HepG2 (cell line): ENCODE measurements around the gene LOXL3. TPM values are rescaled to one million over a fixed set of nuclear protein-coding genes. Genes with fewer than 3 reads are reported as not detected.

Source experiments
- BRF2 ChIP-seq: sonication (generic); formaldehyde crosslinking; IDR thresholded peaks from 2 replicates; pipeline ENCODE4 v1.8.1; 2022; ENCODE audit warnings: mild to moderate bottlenecking, missing genetic modification reagents
- CEBPG ChIP-seq: IDR thresholded peaks from 2 replicates; pipeline ENCODE4 v1.6.1; 2016
- GFI1 ChIP-seq: sonication (generic); formaldehyde crosslinking; IDR thresholded peaks from 2 replicates; pipeline ENCODE4 v1.5.0; 2020; ENCODE audit warnings: missing genetic modification reagents, mild to moderate bottlenecking, borderline replicate concordance
- GTF3A ChIP-seq: sonication (generic); formaldehyde crosslinking; conservative IDR thresholded peaks from 2 replicates; pipeline ENCODE4 v1.4.0; 2020; ENCODE audit warnings: mild to moderate bottlenecking, missing genetic modification reagents
- HOXA3 ChIP-seq: sonication (generic); formaldehyde crosslinking; IDR thresholded peaks from 2 replicates; pipeline ENCODE4 v1.5.0; 2020; ENCODE audit warnings: missing genetic modification reagents
- MAF1 ChIP-seq: sonication (generic); formaldehyde crosslinking; IDR thresholded peaks from 2 replicates; pipeline ENCODE4 v1.5.0; 2020; ENCODE audit warnings: missing genetic modification reagents, borderline replicate concordance
- MAFK ChIP-seq, 2 experiments: IDR thresholded peaks in 1 of 2; conservative IDR thresholded peaks in 1 of 2; 2 replicates each; pipeline ENCODE4 v1.6.1; 2011; ENCODE audit warnings: improper control_type of control experiment in 2 of 2, low read length in 2 of 2
- MAZ ChIP-seq, 2 experiments: sonication (generic) in 1 of 2; formaldehyde crosslinking in 1 of 2; IDR thresholded peaks; 2 replicates each; pipeline versions ENCODE4 v1.5.0 to v1.6.1; 2012 to 2020; ENCODE audit warnings: low read depth in 2 of 2, mild to moderate bottlenecking in 2 of 2, borderline replicate concordance in 1 of 2, improper control_type of control experiment in 1 of 2, low read length in 1 of 2, missing genetic modification reagents in 1 of 2, moderate library complexity in 1 of 2
- MED8 ChIP-seq: sonication (generic); formaldehyde crosslinking; IDR thresholded peaks from 2 replicates; pipeline ENCODE4 v1.8.1; 2023; ENCODE audit warnings: mild to moderate bottlenecking, missing genetic modification reagents; ENCODE audit not compliant: insufficient replicate concordance
- MTF2 ChIP-seq: sonication (generic); formaldehyde crosslinking; IDR thresholded peaks from 2 replicates; pipeline ENCODE4 v1.5.0; 2020; ENCODE audit warnings: missing genetic modification reagents, borderline replicate concordance
- ONECUT2 ChIP-seq: sonication (generic); formaldehyde crosslinking; IDR thresholded peaks from 2 replicates; pipeline ENCODE4 v1.4.0; 2020; ENCODE audit warnings: missing genetic modification reagents
- SMARCE1 ChIP-seq: fragments of 450-650 bp; IDR thresholded peaks from 2 replicates; pipeline ENCODE4 v1.6.1; 2017; ENCODE audit warnings: borderline replicate concordance
- SOX13 ChIP-seq, 3 experiments: fragments of 450-650 bp in 1 of 3; sonication (generic) in 1 of 3; formaldehyde crosslinking in 1 of 3; IDR thresholded peaks in 2 of 3; conservative IDR thresholded peaks in 1 of 3; 2 replicates each; pipeline versions ENCODE4 v1.5.0 to v1.6.1; 2016 to 2020; ENCODE audit warnings: antibody characterized with exemption in 1 of 3, mild to moderate bottlenecking in 1 of 3, missing compliant biosample characterization in 1 of 3, missing genetic modification reagents in 1 of 3, moderate library complexity in 1 of 3
- SP1 ChIP-seq, 2 experiments: fragments of 450-650 bp in 1 of 2; sonication (generic) in 1 of 2; formaldehyde crosslinking in 1 of 2; IDR thresholded peaks; 2 replicates each; pipeline versions ENCODE4 v1.4.0 to v1.6.1; 2016 to 2020; ENCODE audit warnings: missing genetic modification reagents in 1 of 2
- U2AF1 ChIP-seq: fragments of 200-400 bp; formaldehyde crosslinking; optimal IDR thresholded peaks from 2 replicates; pipeline ENCODE3; 2017; ENCODE audit warnings: mild to moderate bottlenecking, low read depth, low read length
- ZBTB1 ChIP-seq: sonication (generic); formaldehyde crosslinking; IDR thresholded peaks from 2 replicates; pipeline ENCODE4 v1.4.0; 2020; ENCODE audit warnings: missing genetic modification reagents, borderline replicate concordance
- ZC3H4 ChIP-seq: sonication (generic); formaldehyde crosslinking; IDR thresholded peaks from 2 replicates; pipeline ENCODE4 v1.4.0; 2020; ENCODE audit warnings: missing genetic modification reagents, borderline replicate concordance
- ZNF230 ChIP-seq: sonication (generic); formaldehyde crosslinking; IDR thresholded peaks from 2 replicates; pipeline ENCODE4 v1.4.0; 2020; ENCODE audit warnings: mild to moderate bottlenecking, missing genetic modification reagents
- ZNF777 ChIP-seq: sonication (generic); formaldehyde crosslinking; IDR thresholded peaks from 2 replicates; pipeline ENCODE4 v1.4.0; 2020; ENCODE audit warnings: missing genetic modification reagents
- polyA plus RNA-seq, 8 experiments: library from polyadenylated mRNA; depleted of rRNA in 3 of 8; stranded (reverse) in 7 of 8; unstranded in 1 of 8; fragments of >200 nt; fragmentation: Illumina TruSeq in 4 of 8; extraction: Trizol in 4 of 8; gene quantifications; 2 replicates each; pipeline versions ENCODE4 v1.2.1 to v1.2.3, GENCODE V29; 2011 to 2016; ENCODE audit warnings: low read depth in 4 of 8, missing spikeins in 1 of 8, mixed read lengths in 1 of 8; ENCODE audit not compliant: insufficient read depth in 1 of 8
- total RNA-seq, 5 experiments: library from RNA; depleted of rRNA; stranded (reverse); fragments of >200 nt; fragmentation: Illumina TruSeq; extraction: Trizol; gene quantifications; 2 replicates each; pipeline ENCODE4 v1.2.3, GENCODE V29; 2016; ENCODE audit warnings: low read depth in 1 of 5
- TF ChIP-seq, protein P1 (sequence below): sonication (generic); formaldehyde crosslinking; IDR thresholded peaks from 2 replicates; pipeline ENCODE4 v1.9.0; 2022; ENCODE audit warnings: missing genetic modification reagents, mild to moderate bottlenecking, borderline replicate concordance
- TF ChIP-seq, protein P2 (sequence below): sonication (generic); formaldehyde crosslinking; conservative IDR thresholded peaks from 2 replicates; pipeline ENCODE4 v1.4.0; 2020; ENCODE audit warnings: missing genetic modification reagents
- TF ChIP-seq, protein P3 (sequence below): sonication (generic); formaldehyde crosslinking; IDR thresholded peaks from 2 replicates; pipeline ENCODE4 v1.5.1; 2020; ENCODE audit warnings: missing genetic modification reagents, mild to moderate bottlenecking, borderline replicate concordance

The LOXL3 gene
- total and polyA plus RNA-seq, 2 of the 13 experiments (the other 11 are each of a cell fraction or from before 2014, with no cell fraction given) = 0.55 to 6.5 TPM

GRCh38 chr2:74512744-74513604 lies 40.8 kb downstream of the LOXL3 start (continued):
- TF ChIP-seq MAF1 (CRISPR knock-in tag) (no peak), SOX13 (IDR thresholded peaks at IDR 0.05) (no peak), SOX13 (CRISPR knock-in tag; conservative IDR thresholded peaks at IDR 0.05 in 1 of 2, IDR thresholded peaks at IDR 0.05 in 1 of 2) (no peak), MED8 (no peak), ONECUT2 (CRISPR knock-in tag) (no peak), ZC3H4 (CRISPR knock-in tag) (no peak), MAZ (IDR thresholded peaks at IDR 0.05; ENCODE audit: borderline replicate concordance, low read depth, low read length) (no peak), MAZ (CRISPR knock-in tag; IDR thresholded peaks at IDR 0.05; ENCODE audit: low read depth) (peak; percentile 48; the same call in 1 of the 2 replicates), MTF2 (0 out of 2 replicates have a peak, but pooled peaks have one; percentile 18), SP1 (IDR thresholded peaks at IDR 0.05) (no peak), SP1 (CRISPR knock-in tag; IDR thresholded peaks at IDR 0.05) (peak; percentile 10; the same call in 1 of the 2 replicates), BRF2 (no peak), SMARCE1 (no peak), CEBPG (CRISPR knock-in tag) (no peak), U2AF1 (no peak), GTF3A (CRISPR knock-in tag) (no peak), ZNF777 (CRISPR knock-in tag) (no peak), HOXA3 (CRISPR knock-in tag) (no peak; the same call in 1 of the 2 replicates), MAFK (conservative IDR thresholded peaks at IDR 0.05 in 1 of 2, IDR thresholded peaks at IDR 0.05 in 1 of 2; ENCODE audit: low read length in 2 of 2) (no peak), GFI1 (CRISPR knock-in tag) (no peak; the same call in 1 of the 2 replicates), ZBTB1 (no peak), ZNF230 (CRISPR knock-in tag) (no peak)
- TF ChIP-seq, protein P1, sequence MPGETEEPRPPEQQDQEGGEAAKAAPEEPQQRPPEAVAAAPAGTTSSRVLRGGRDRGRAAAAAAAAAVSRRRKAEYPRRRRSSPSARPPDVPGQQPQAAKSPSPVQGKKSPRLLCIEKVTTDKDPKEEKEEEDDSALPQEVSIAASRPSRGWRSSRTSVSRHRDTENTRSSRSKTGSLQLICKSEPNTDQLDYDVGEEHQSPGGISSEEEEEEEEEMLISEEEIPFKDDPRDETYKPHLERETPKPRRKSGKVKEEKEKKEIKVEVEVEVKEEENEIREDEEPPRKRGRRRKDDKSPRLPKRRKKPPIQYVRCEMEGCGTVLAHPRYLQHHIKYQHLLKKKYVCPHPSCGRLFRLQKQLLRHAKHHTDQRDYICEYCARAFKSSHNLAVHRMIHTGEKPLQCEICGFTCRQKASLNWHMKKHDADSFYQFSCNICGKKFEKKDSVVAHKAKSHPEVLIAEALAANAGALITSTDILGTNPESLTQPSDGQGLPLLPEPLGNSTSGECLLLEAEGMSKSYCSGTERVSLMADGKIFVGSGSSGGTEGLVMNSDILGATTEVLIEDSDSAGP (CRISPR knock-in tag) = peak; percentile 34; the same call in 1 of the 2 replicates
- TF ChIP-seq, protein P2, sequence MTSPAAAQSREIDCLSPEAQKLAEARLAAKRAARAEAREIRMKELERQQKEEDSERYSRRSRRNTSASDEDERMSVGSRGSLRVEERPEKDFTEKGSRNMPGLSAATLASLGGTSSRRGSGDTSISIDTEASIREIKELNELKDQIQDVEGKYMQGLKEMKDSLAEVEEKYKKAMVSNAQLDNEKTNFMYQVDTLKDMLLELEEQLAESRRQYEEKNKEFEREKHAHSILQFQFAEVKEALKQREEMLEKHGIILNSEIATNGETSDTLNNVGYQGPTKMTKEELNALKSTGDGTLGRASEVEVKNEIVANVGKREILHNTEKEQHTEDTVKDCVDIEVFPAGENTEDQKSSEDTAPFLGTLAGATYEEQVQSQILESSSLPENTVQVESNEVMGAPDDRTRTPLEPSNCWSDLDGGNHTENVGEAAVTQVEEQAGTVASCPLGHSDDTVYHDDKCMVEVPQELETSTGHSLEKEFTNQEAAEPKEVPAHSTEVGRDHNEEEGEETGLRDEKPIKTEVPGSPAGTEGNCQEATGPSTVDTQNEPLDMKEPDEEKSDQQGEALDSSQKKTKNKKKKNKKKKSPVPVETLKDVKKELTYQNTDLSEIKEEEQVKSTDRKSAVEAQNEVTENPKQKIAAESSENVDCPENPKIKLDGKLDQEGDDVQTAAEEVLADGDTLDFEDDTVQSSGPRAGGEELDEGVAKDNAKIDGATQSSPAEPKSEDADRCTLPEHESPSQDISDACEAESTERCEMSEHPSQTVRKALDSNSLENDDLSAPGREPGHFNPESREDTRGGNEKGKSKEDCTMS = no peak
- TF ChIP-seq, protein P3, sequence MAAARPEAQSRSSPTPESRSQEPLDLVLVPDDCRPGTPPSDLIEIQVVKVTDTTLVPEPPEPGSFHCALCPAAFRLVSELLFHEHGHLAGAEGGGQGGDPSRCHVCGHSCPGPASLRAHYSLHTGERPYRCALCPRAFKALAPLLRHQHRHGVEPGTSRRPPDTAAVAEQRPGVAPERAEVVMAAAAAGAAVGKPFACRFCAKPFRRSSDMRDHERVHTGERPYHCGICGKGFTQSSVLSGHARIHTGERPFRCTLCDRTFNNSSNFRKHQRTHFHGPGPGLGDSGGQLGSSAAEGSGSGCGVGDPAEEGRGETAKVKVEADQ (CRISPR knock-in tag) = no peak
